Measurements from ENCODE around the gene HOOK2. TPM values are rescaled to one million over a fixed set of nuclear protein-coding genes. Genes with fewer than 3 reads are reported as not detected.
A peak's percentile ranks its signal among the peaks of the same experiment; 100 is the strongest.

Gene HOOK2
- total RNA-seq, 4 donors from 2014 or later: 128 to 145 (median 136) TPM

DNA sequence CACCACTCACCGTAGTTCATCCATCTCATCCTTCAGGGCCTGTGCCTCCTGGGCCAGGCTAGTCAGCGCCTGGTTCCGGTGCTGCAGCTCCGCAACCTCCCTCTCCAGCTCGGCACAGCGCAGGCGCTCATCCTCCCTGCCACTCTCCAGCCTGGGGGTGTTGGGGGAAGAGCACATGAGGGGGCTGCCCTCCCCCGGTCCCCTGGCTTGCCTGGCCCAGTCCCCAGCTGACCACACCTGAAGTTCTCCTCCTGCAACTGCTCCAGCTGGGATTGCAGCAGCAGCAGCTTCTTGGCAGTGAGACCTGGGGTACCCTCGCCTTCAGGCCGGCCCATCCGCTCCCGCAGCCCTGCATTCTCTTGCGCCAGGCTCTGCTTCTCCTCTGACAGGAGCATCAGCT lies 4.4 kb downstream of the HOOK2 start:
- intact Hi-C loops (cut with DNase I): loop anchor here (5.0 kb wide), 1 partner anchor 66 kb away; the partner anchor contains the start of gene MAST1
- Histone ChIP-seq H3K36me3 (peaks cover 12 to 20% of the 10 kb centered on the region in 2 donors), H3K4me3 (replicated peaks in 1 of 3) (no peak overlapping the region), H3K9me3 (no peaks in the 10 kb centered on the region), H3K27ac (no peak overlapping the region), H3K4me1 (peaks cover 4 to 8% of the 10 kb centered on the region in 2 donors), H3K27me3 (no peaks in the 10 kb centered on the region)
- WGBS, 2 donors: 96 to 99% methylated on average over 11 to 13 of the region's 13 CpGs
- DNase-seq: no peak
- TF ChIP-seq POLR2A (IDR thresholded peaks at IDR 0.05): no peak
- TF ChIP-seq, protein P1, sequence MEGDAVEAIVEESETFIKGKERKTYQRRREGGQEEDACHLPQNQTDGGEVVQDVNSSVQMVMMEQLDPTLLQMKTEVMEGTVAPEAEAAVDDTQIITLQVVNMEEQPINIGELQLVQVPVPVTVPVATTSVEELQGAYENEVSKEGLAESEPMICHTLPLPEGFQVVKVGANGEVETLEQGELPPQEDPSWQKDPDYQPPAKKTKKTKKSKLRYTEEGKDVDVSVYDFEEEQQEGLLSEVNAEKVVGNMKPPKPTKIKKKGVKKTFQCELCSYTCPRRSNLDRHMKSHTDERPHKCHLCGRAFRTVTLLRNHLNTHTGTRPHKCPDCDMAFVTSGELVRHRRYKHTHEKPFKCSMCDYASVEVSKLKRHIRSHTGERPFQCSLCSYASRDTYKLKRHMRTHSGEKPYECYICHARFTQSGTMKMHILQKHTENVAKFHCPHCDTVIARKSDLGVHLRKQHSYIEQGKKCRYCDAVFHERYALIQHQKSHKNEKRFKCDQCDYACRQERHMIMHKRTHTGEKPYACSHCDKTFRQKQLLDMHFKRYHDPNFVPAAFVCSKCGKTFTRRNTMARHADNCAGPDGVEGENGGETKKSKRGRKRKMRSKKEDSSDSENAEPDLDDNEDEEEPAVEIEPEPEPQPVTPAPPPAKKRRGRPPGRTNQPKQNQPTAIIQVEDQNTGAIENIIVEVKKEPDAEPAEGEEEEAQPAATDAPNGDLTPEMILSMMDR (IDR thresholded peaks at IDR 0.05): no peak

DNA sequence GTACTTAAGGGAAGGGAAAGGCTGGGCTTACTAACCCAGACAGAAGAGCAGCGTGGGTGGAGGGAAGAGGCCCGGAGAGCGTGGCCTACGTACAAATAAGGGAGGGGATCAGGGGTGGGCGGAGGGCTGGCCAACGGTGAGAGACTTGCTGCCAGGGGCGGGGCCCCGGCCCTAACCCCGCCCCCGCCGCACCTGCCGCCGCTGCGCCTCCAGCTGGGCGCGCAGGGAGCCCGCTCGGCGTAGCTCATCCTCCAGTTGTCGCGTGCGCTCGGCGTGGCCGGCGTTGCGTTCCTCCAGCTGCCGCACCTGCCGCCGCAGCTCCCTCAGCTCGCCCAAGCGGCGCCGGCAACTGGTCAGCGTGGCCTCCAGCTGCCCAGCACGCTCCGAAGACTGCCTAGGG lies 5.7 kb downstream of the HOOK2 start:
- peak in 1 of 2 donors; percentile 32 for DNase-seq
- Histone ChIP-seq H3K27ac (no peak overlapping the region), H3K4me1 (peaks cover 3 to 6% of the 10 kb centered on the region in 2 donors), H3K27me3 (no peaks in the 10 kb centered on the region), H3K36me3 (peaks cover 20% of the 10 kb centered on the region in 2 donors), H3K9me3 (no peaks in the 10 kb centered on the region), H3K4me3 (replicated peaks in 1 of 3) (no peak overlapping the region)
- intact Hi-C loops (cut with DNase I): loop anchor here (5.0 kb wide), 2 partner anchors 68 to 78 kb away; partner anchors contain the start of gene MAST1
- WGBS, 2 donors: 68 to 82% methylated on average over 13 to 25 of the region's 37 CpGs
- TF ChIP-seq, protein P1 (IDR thresholded peaks at IDR 0.05): no peak
- no peak for TF ChIP-seq POLR2A (IDR thresholded peaks at IDR 0.05)

DNA sequence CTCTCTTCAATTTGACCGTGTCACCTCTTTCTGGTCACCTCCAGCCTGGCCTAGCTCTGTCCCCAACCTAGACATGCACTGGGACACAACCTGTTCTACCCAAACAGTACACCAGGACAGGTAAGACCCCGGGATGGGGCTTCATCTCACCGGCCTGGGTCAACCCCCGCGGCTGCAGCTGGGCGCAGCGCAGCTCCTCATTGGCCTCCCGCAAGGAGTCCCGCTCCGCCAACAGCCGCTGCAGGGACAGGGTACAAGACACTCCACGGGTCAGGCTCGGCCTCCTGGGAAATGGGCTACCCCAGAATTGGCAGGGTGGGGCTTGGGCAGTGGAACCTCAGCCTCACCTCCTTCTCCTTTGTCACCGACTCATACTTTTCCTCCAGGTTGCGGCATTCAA lies 7.7 kb downstream of the HOOK2 start:
- Histone ChIP-seq H3K9me3 (no peaks in the 10 kb centered on the region), H3K4me1 (no peaks in the 10 kb centered on the region), H3K36me3 (peaks cover 32 to 33% of the 10 kb centered on the region in 2 donors), H3K27me3 (no peaks in the 10 kb centered on the region), H3K4me3 (replicated peaks in 1 of 3) (no peak overlapping the region), H3K27ac (no peak overlapping the region)
- no peak for TF ChIP-seq POLR2A (IDR thresholded peaks at IDR 0.05)
- TF ChIP-seq, protein P1 (IDR thresholded peaks at IDR 0.05): no peak
- intact Hi-C loops (cut with DNase I): loop anchor here (5.0 kb wide), 1 partner anchor 80 kb away; no protein-coding TSS in a partner anchor
- no peak for DNase-seq
- 95 to 98% methylated on average over 15 of the region's 15 CpGs for WGBS, 2 donors

DNA sequence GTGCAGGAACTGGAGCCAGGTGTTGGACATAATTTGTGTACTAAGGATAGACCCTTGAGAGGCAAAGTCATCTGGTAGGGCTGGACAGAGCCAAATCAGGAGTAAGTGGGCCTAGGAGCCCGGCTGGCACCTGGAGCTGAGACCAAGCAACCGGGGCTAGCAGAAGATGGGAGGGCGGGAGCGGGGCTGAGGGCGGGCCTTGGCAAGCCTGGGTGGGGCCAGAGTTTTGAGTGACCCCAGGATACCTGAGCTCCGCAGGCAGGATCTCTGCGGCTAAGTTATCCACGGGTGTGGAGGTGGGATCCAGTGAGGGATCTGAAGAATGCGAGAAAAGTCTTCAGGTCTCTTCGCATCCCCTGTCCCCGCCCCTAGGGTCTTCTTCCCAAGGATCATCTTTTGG lies 8.2 kb downstream of the HOOK2 start:
- H3K9me3 ChIP-seq: no peaks in the 10 kb centered on the region
- DNase-seq: no peak
- H3K4me1 ChIP-seq: no peaks in the 10 kb centered on the region
- 87 to 90% methylated on average over 11 of the region's 11 CpGs for WGBS, 2 donors
- no peak overlapping the region for H3K27ac ChIP-seq
- TF ChIP-seq POLR2A (IDR thresholded peaks at IDR 0.05): no peak
- TF ChIP-seq, protein P1 (IDR thresholded peaks at IDR 0.05): no peak
- intact Hi-C loops (cut with DNase I): loop anchor here (5.0 kb wide), 1 partner anchor 80 kb away; no protein-coding TSS in a partner anchor
- H3K36me3 ChIP-seq: peaks cover 32 to 34% of the 10 kb centered on the region in 2 donors
- no peaks in the 10 kb centered on the region for H3K27me3 ChIP-seq
- no peak overlapping the region for H3K4me3 ChIP-seq (replicated peaks in 1 of 3)

DNA sequence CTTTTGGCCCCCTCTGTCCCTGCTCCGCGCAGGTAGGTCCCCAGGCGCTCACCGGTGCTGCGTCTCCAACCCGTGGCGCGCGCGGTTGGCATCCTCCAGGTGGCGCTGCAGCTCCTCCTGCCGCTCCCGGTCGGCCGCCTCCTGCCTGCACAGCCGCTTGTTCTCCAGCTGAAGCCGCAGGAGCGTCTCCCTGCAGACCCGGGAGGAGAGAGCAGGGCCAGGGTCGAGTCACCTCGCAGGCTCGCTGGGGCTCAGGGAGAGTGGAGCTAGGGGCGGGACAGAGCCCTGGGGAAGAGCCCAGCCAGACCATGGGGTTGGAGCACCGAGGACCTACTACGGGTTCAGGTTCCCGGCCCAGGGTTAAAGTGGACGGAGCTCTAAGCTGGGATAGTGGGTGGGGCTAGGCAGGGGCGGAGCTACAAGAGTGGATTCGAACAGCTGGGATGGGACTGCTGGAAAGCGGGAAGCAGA lies 9.3 kb downstream of the HOOK2 start:
- Histone ChIP-seq H3K4me1 (no peaks in the 10 kb centered on the region), H3K4me3 (replicated peaks in 1 of 3) (no peak overlapping the region), H3K9me3 (no peaks in the 10 kb centered on the region), H3K27ac (peak overlapping the region in 1 of 3 donors; percentile 43), H3K27me3 (no peaks in the 10 kb centered on the region), H3K36me3 (peaks cover 34 to 38% of the 10 kb centered on the region in 2 donors)
- WGBS, 2 donors: 46 to 59% methylated on average over 10 to 25 of the region's 30 CpGs
- TF ChIP-seq POLR2A (IDR thresholded peaks at IDR 0.05): no peak
- TF ChIP-seq, protein P1 (IDR thresholded peaks at IDR 0.05): peak in 4 of 6 experiments; percentile 35 to 62 (median 54)
- DNase-seq: peak; percentile 57 to 62
- intact Hi-C loops (cut with DNase I): loop anchor here (5.0 kb wide), 1 partner anchor 81 kb away; no protein-coding TSS in a partner anchor
